Endodermal cell (in vitro differentiated cells): ENCODE results near the gene STX10. TPM values are rescaled to one million over a fixed set of nuclear protein-coding genes. Genes with fewer than 3 reads are reported as not detected.
"Not testable (repeated sequence)": the region's sequence is repeated elsewhere in the genome, so short reads cannot be mapped to it uniquely, and the experiment has no call there.

Experiments
- DNase-seq: peaks from one replicate; pipeline ENCODE4 v3.0.0-alpha.2; 2017
- H3K27ac ChIP-seq: 2 replicates; pipeline ENCODE4 v1.5.1; 2013; ENCODE audit warnings: mild to moderate bottlenecking, low read depth, low read length, moderate library complexity
- H3K27me3 ChIP-seq: 2 replicates; pipeline ENCODE4 v1.6.1; 2013; ENCODE audit warnings: mild to moderate bottlenecking, low read length, moderate library complexity; ENCODE audit not compliant: insufficient read depth, control insufficient read depth, poor library complexity, severe bottlenecking
- H3K36me3 ChIP-seq: 2 replicates; pipeline ENCODE4 v1.7.0; 2013; ENCODE audit warnings: mild to moderate bottlenecking, low read length, moderate library complexity; ENCODE audit not compliant: control insufficient read depth, insufficient read depth
- H3K4me1 ChIP-seq: one replicate; pipeline ENCODE4 v1.7.0; 2013; ENCODE audit warnings: low read length; ENCODE audit not compliant: control insufficient read depth, insufficient read depth
- H3K4me3 ChIP-seq: 2 replicates; pipeline ENCODE4 v1.5.1; 2013; ENCODE audit warnings: mild to moderate bottlenecking, low read length, moderate library complexity
- H3K9ac ChIP-seq: 2 replicates; pipeline ENCODE4 v1.6.1; 2013; ENCODE audit warnings: mild to moderate bottlenecking, low read length, moderate library complexity; ENCODE audit not compliant: poor library complexity, severe bottlenecking; ENCODE audit errors: extremely low read depth
- H3K9me3 ChIP-seq: 2 replicates; pipeline ENCODE4 v1.6.1; 2013; ENCODE audit warnings: mild to moderate bottlenecking, low read length, moderate library complexity; ENCODE audit not compliant: control insufficient read depth
- H3K27ac Mint-ChIP-seq: 2 replicates; pipeline ENCODE4 v1.8.0; 2020; ENCODE audit warnings: mixed read lengths
- H3K27me3 Mint-ChIP-seq: 2 replicates; pipeline ENCODE4 v1.8.0; 2021; ENCODE audit warnings: mild to moderate bottlenecking, mixed read lengths; ENCODE audit not compliant: insufficient read depth
- H3K36me3 Mint-ChIP-seq: 2 replicates; pipeline ENCODE4 v1.8.0; 2020; ENCODE audit warnings: low read depth, mixed read lengths
- H3K4me1 Mint-ChIP-seq: 2 replicates; pipeline ENCODE4 v1.8.0; 2020; ENCODE audit warnings: mixed read lengths
- H3K4me3 Mint-ChIP-seq: 2 replicates; pipeline ENCODE4 v1.8.0; 2020; ENCODE audit warnings: mild to moderate bottlenecking, moderate library complexity, mixed read lengths
- H3K9me3 Mint-ChIP-seq: 2 replicates; pipeline ENCODE4 v1.8.0; 2020; ENCODE audit warnings: mild to moderate bottlenecking, mixed read lengths
- CTCF ChIP-seq: fragments of 200-600 bp; sonication (generic); conservative IDR thresholded peaks from 2 replicates; pipeline ENCODE4 v1.5.0; 2021; ENCODE audit warnings: antibody characterized with exemption, mild to moderate bottlenecking
- WGBS, 2 experiments: methylation state at CpG; one replicate each; pipeline versions ENCODE4 v1.1.5 to v1.1.7; 2013; ENCODE audit warnings: missing lambda C conversion rate in 2 of 2, mixed read lengths in 1 of 2; ENCODE audit not compliant: insufficient coverage in 1 of 2, insufficient read length in 1 of 2; 5-methylcytosine and 5-hydroxymethylcytosine counted together
- total RNA-seq, 2 donors: library from RNA; stranded (reverse); fragmentation: NEBNext Ultra II Directional in 1 of 2; extraction: Animal tissue kit (Norgen Biotek cat#: 25700) in 1 of 2; gene quantifications; 2 replicates in 1 of 2; 3 replicates in 1 of 2; pipeline ENCODE4 v1.2.1, GENCODE V29; 2021

The STX10 gene
- total RNA-seq, 2 donors from 2014 or later: 30.8 to 34.8 TPM

- H3K36me3 Mint-ChIP-seq: no peaks in the 10 kb centered on the region
- Histone ChIP-seq H3K27me3 (no peaks in the 10 kb centered on the region), H3K4me1 (no peaks in the 10 kb centered on the region), H3K9me3 (no peaks in the 10 kb centered on the region), H3K4me3 (no peak overlapping the region), H3K27ac (no peak overlapping the region), H3K36me3 (no peaks in the 10 kb centered on the region), H3K9ac (no peak overlapping the region)
- H3K4me3 Mint-ChIP-seq: no peak overlapping the region
- peaks cover 6% of the 10 kb centered on the region for H3K9me3 Mint-ChIP-seq
- H3K4me1 Mint-ChIP-seq: no peaks in the 10 kb centered on the region
- 81 to 92% methylated on average over 13 to 19 of the region's 19 CpGs for WGBS, 2 experiments
- H3K27ac Mint-ChIP-seq: no peak overlapping the region
- TF ChIP-seq CTCF: no peak
- no peak for DNase-seq
- H3K27me3 Mint-ChIP-seq: no peaks in the 10 kb centered on the region
These were observed 40.8 kb upstream of the STX10 start for GRCh38 chr19:13190781-13191540.

DNA sequence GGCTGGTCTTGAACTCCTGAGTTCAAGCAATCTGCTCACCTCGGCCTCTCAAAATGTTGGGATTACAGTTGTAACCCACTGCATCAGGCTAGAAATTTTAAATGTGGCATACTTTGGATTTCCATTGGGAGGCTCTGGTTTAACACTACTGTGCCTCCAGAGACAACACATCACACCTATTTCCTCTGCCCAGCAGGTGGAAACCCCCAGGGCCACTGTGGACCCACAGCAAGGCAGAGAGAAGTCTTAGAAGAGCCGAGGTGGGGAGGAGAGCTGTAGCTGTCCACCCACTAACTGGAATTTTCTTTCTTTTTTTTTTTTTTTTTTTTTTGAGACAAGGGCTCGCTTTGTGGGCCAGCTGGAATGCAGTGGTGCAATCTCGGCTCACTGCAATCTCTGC is 39.4 kb upstream of the STX10 start:
- H3K4me1 ChIP-seq: no peaks in the 10 kb centered on the region
- TF ChIP-seq CTCF: no peak
- Mint-ChIP-seq H3K9me3 (peaks cover 6% of the 10 kb centered on the region), H3K27ac (no peak overlapping the region), H3K4me1 (no peaks in the 10 kb centered on the region), H3K27me3 (no peaks in the 10 kb centered on the region), H3K36me3 (no peaks in the 10 kb centered on the region), H3K4me3 (no peak overlapping the region)
- no peaks in the 10 kb centered on the region for H3K36me3 ChIP-seq
- 89 to 90% methylated on average over 3 to 4 of the region's 4 CpGs for WGBS, 2 experiments
- peak; percentile 55 for DNase-seq
- no peaks in the 10 kb centered on the region for H3K27me3 ChIP-seq
- H3K9me3 ChIP-seq: no peaks in the 10 kb centered on the region
- no peak overlapping the region for H3K27ac ChIP-seq
- H3K9ac ChIP-seq: no peak overlapping the region
- no peak overlapping the region for H3K4me3 ChIP-seq

- H3K4me3 Mint-ChIP-seq: no peak overlapping the region
- H3K27ac Mint-ChIP-seq: no peak overlapping the region
- no peak overlapping the region for H3K4me3 ChIP-seq
- no peaks in the 10 kb centered on the region for H3K36me3 ChIP-seq
- no peaks in the 10 kb centered on the region for H3K4me1 ChIP-seq
- no peaks in the 10 kb centered on the region for H3K9me3 ChIP-seq
- H3K27me3 ChIP-seq: no peaks in the 10 kb centered on the region
- H3K27ac ChIP-seq: no peak overlapping the region
- 90 to 92% methylated on average over 4 of the region's 4 CpGs for WGBS, 2 experiments
- H3K36me3 Mint-ChIP-seq: no peaks in the 10 kb centered on the region
- DNase-seq: no peak
- no peak overlapping the region for H3K9ac ChIP-seq
- TF ChIP-seq CTCF: no peak
- no peaks in the 10 kb centered on the region for H3K27me3 Mint-ChIP-seq
- H3K4me1 Mint-ChIP-seq: no peaks in the 10 kb centered on the region
- H3K9me3 Mint-ChIP-seq: peaks cover 6% of the 10 kb centered on the region
These were observed 37.2 kb upstream of the STX10 start for GRCh38 chr19:13187419-13187818.

DNA sequence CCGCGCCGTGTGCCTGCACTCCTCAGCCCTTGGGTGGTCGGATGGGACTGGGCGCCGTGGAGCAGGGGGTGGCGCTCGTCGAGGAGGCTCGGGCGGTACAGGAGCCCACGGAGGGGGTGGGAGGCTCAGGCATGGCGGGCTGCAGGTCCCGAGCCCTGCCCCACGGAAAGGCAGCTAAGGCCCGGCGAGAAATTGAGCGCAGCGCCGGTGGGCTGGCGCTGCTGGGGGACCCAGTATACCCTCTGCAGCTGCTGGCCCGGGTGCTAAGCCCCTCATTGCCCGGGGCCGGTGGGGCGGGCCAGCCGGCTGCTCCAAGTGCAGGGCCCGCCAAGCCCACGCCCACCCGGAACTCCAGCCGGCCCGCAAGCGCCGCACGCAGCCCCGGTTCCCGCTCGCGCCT is 36.5 kb upstream of the STX10 start:
- H3K36me3 ChIP-seq: not testable (repeated sequence)
- WGBS, 2 experiments: 89 to 90% methylated on average over 17 to 38 of the region's 38 CpGs

DNA sequence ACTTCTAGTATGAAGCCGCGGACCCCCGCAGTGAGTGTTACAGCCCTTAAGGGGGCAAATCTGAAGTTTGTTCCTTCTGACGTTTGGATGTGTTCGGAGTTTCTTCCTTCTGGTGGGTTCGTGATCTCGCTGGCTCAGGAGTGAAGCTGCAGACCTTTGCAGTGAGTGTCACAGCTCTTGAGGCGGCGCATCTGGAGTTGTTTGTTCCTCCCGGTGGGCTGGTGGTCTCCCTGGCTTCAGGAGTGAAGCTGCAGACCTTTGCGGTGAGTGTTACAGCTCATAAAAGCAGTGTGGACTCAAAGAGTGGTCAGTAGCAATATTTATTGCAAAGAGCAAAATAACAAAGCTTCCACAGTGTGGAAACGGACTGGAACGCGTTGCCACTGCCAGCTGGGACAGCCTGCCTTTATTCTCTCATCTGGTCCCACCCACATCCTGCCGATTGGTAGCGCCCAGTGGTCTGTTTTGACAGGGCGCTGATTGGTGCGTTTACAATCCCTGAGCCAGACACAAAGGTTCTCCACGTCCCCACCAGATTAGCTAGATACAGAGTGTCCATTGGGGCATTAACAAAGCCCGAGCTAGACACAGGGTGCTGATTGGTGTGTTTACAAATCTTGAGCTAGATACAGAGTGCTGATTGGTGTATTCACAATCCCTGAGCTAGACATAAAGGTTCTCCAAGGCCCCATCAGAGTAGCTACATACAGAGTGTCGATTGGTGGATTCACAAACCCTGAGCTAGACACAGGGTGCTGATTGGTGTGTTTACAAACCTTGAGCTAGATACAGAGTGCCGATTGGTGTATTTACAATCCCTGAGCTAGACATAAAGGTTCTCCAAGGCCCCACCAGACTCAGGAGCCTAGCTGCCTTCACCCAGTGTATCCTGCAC is 35.8 kb upstream of the STX10 start:
- not testable (repeated sequence) for H3K36me3 Mint-ChIP-seq, H3K27ac ChIP-seq, H3K9me3 ChIP-seq, H3K4me1 ChIP-seq, H3K4me1 Mint-ChIP-seq, H3K4me3 ChIP-seq, H3K36me3 ChIP-seq, H3K9ac ChIP-seq, H3K27ac Mint-ChIP-seq, H3K27me3 Mint-ChIP-seq, DNase-seq, H3K4me3 Mint-ChIP-seq, H3K27me3 ChIP-seq, H3K9me3 Mint-ChIP-seq
- 94 to 96% methylated on average over 17 to 22 of the region's 22 CpGs for WGBS, 2 experiments

More for the DNA sequence above, 36.5 kb upstream of the STX10 start:
- DNase-seq, H3K4me3 Mint-ChIP-seq, H3K9me3 ChIP-seq, H3K27me3 ChIP-seq, H3K36me3 Mint-ChIP-seq, H3K4me3 ChIP-seq, H3K27ac ChIP-seq, H3K9me3 Mint-ChIP-seq, H3K27me3 Mint-ChIP-seq, H3K4me1 Mint-ChIP-seq, H3K4me1 ChIP-seq, H3K27ac Mint-ChIP-seq, H3K9ac ChIP-seq: not testable (repeated sequence)
